MM.1S (cell line): Measurements from ENCODE around the gene NOP10.
A peak's percentile ranks its signal among the peaks of the same experiment; 100 is the strongest.
"Not testable (repeated sequence)": the region's sequence is repeated elsewhere in the genome, so short reads cannot be mapped to it uniquely, and the experiment has no call there.

Experiments
- DNase-seq: peaks from one replicate; pipeline ENCODE4 v3.0.0-alpha.2; 2015
- H2AFZ ChIP-seq: fragments of 300-600 bp; sonication (generic); 2 replicates; pipeline ENCODE4 v1.6.0; 2016; ENCODE audit warnings: antibody characterized with exemption, low read length
- H3F3A ChIP-seq: fragments of 300-600 bp; sonication (generic); 2 replicates; pipeline ENCODE4 v1.6.1; 2016; ENCODE audit warnings: mild to moderate bottlenecking, antibody characterized with exemption, low read length, moderate library complexity, mixed read lengths; ENCODE audit not compliant: insufficient read depth
- H3K27ac ChIP-seq: fragments of 300-600 bp; sonication (generic); 2 replicates; pipeline ENCODE4 v1.5.1; 2016; ENCODE audit warnings: mild to moderate bottlenecking, low read length
- H3K27me3 ChIP-seq: fragments of 300-600 bp; sonication (generic); replicated peaks from 2 replicates; pipeline ENCODE4 v1.6.0; 2016; ENCODE audit warnings: low read length; ENCODE audit not compliant: insufficient read depth
- H3K36me3 ChIP-seq: fragments of 300-600 bp; sonication (generic); replicated peaks from 2 replicates; pipeline ENCODE4 v1.6.1; 2016; ENCODE audit warnings: mild to moderate bottlenecking, low read length, mixed read lengths; ENCODE audit not compliant: insufficient read depth
- H3K4me1 ChIP-seq: fragments of 300-600 bp; sonication (generic); 2 replicates; pipeline ENCODE4 v1.6.1; 2016; ENCODE audit warnings: low read length, mixed read lengths
- H3K4me2 ChIP-seq: fragments of 300-600 bp; sonication (generic); 2 replicates; pipeline ENCODE4 v1.6.0; 2016; ENCODE audit warnings: low read depth, low read length
- H3K4me3 ChIP-seq: fragments of 300-600 bp; sonication (generic); 2 replicates; pipeline ENCODE4 v1.5.1; 2016; ENCODE audit warnings: low read length, mixed read lengths
- H3K79me2 ChIP-seq: fragments of 300-600 bp; sonication (generic); 2 replicates; pipeline ENCODE4 v1.6.1; 2016; ENCODE audit warnings: mixed run types, low read length, mixed read lengths
- H3K9ac ChIP-seq: fragments of 300-600 bp; sonication (generic); 2 replicates; pipeline ENCODE4 v1.6.1; 2016; ENCODE audit warnings: low read length, mixed read lengths
- H3K9me2 ChIP-seq: fragments of 300-600 bp; sonication (generic); replicated peaks from 2 replicates; pipeline ENCODE4 v1.6.1; 2016; ENCODE audit warnings: mild to moderate bottlenecking, low read length, mixed read lengths; ENCODE audit not compliant: insufficient read depth
- H3K9me3 ChIP-seq: fragments of 300-600 bp; sonication (generic); replicated peaks from 2 replicates; pipeline ENCODE4 v1.6.1; 2016; ENCODE audit warnings: mild to moderate bottlenecking, low read length, mixed read lengths; ENCODE audit not compliant: insufficient read depth
- H4K20me1 ChIP-seq: fragments of 300-600 bp; sonication (generic); 2 replicates; pipeline ENCODE4 v1.6.1; 2016; ENCODE audit warnings: mild to moderate bottlenecking, low read length, moderate library complexity, mixed read lengths; ENCODE audit not compliant: insufficient read depth
- CTCF ChIP-seq: fragments of 300-600 bp; sonication (generic); IDR thresholded peaks from 2 replicates; pipeline ENCODE4 v1.5.1; 2016; ENCODE audit warnings: antibody characterized with exemption, low read length, mixed read lengths
- EZH2phosphoT487 ChIP-seq: fragments of 300-600 bp; sonication (generic); IDR thresholded peaks from 2 replicates; pipeline ENCODE4 v1.6.1; 2018; ENCODE audit warnings: antibody characterized with exemption, low read length

The NOP10 gene

GRCh38 chr15:34342737-34343575, at the start of gene NOP10, which contains the start of gene NUTM1:
NOP10 (minus strand) TSS chr15:34343136; CDS start chr15:34343073, 63 bp downstream.
NUTM1 (plus strand) TSS chr15:34343315; CDS start chr15:34343697, 382 bp downstream.
- Histone ChIP-seq H3K9me2 (no peaks in the 10 kb centered on the region), H3K4me3 (peak within 1 kb of the TSS; percentile 84), H3K4me1 (0 out of 2 replicates have a peak, but pooled peaks cover 5% of the 10 kb centered on the region), H3K79me2 (peaks cover 32% of the 10 kb centered on the region), H3K27me3 (no peaks in the 10 kb centered on the region), H3K27ac (peak within 1 kb of the TSS; percentile 75; the same call in 1 of the 2 replicates), H3K9me3 (no peaks in the 10 kb centered on the region), H3K36me3 (no peaks in the 10 kb centered on the region; the same call in 1 of the 2 replicates), H2AFZ (peak within 1 kb of the TSS; percentile 82), H3K9ac (peak within 1 kb of the TSS; percentile 69), H4K20me1 (no peaks in the 10 kb centered on the region), H3K4me2 (peak within 1 kb of the TSS; percentile 53; the same call in 1 of the 2 replicates), H3F3A (peaks cover 13% of the 10 kb centered on the region)
- DNase-seq: peak; percentile 94
- no peak for TF ChIP-seq EZH2phosphoT487
- peak; percentile 91 for TF ChIP-seq CTCF

- H3K36me3 ChIP-seq, DNase-seq, H3K4me2 ChIP-seq, H3K9me3 ChIP-seq, H2AFZ ChIP-seq, H4K20me1 ChIP-seq, H3K9me2 ChIP-seq, H3F3A ChIP-seq, H3K4me3 ChIP-seq, H3K4me1 ChIP-seq, H3K9ac ChIP-seq, H3K79me2 ChIP-seq, H3K27ac ChIP-seq, H3K27me3 ChIP-seq: not testable (repeated sequence)
These were observed 46.7 kb upstream of the NOP10 start for GRCh38 chr15:34389594-34390086.

GRCh38 chr15:34381829-34382521, 39.0 kb upstream of the NOP10 start:
- not testable (repeated sequence) for H3K4me3 ChIP-seq, H3K27ac ChIP-seq, H3K9ac ChIP-seq, H3K79me2 ChIP-seq, H3K4me2 ChIP-seq, H2AFZ ChIP-seq, H3K27me3 ChIP-seq, H3K9me3 ChIP-seq, H3K9me2 ChIP-seq, H3K36me3 ChIP-seq, H3F3A ChIP-seq, H3K4me1 ChIP-seq, H4K20me1 ChIP-seq, DNase-seq

GRCh38 chr15:34380491-34380890, 37.6 kb upstream of the NOP10 start:
- H4K20me1 ChIP-seq, H3K4me1 ChIP-seq, H3K36me3 ChIP-seq, H3K4me2 ChIP-seq, H3K27ac ChIP-seq, DNase-seq, H3K27me3 ChIP-seq, H2AFZ ChIP-seq, H3K9ac ChIP-seq, H3K79me2 ChIP-seq, H3K4me3 ChIP-seq, H3F3A ChIP-seq, H3K9me2 ChIP-seq, H3K9me3 ChIP-seq: not testable (repeated sequence)
